GM19023 (cell line): Measurements from ENCODE around the gene SIGLEC14.
"Not testable (repeated sequence)": the region's sequence is repeated elsewhere in the genome, so short reads cannot be mapped to it uniquely, and the experiment has no call there.

Experiments used
- ATAC-seq: cut with Tn5 transposase; IDR thresholded peaks from one replicate; pipeline ENCODE4 v1.9.1; 2021; ENCODE audit warnings: mild to moderate bottlenecking, moderate library complexity; ENCODE audit not compliant: unreplicated experiment

Gene SIGLEC14

DNA sequence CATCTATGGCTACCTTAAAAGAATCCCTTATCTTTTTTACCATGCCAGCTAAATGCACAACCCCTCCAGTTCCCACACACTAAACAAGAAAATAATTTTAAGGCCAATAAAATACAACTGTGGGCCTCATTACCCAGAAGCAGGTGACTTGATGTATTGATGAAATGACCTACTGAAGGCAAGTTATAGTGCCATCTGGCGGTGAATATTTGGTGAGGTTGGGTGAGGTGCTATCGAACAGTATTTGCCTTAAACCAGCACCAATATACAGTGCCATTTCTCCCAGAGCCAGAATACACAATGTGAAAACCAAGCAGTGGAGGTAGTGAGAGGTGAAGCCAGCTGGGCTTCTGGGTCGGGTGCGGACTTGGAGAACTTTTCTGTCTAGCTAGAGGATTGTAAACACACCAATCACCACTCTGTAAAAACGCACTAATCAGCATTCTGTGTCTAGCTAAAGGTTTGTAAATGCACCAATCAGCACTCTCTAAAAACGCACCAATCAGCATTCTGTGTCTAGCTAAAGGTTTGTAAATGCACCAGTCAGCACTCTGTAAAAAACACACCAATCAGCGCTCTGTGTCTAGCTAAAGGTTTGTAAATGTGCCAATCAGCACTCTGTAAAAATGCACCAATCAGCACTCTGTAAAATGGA, 29.4 kb upstream of the SIGLEC14 start:
- ATAC-seq, result not testable (repeated sequence)

DNA sequence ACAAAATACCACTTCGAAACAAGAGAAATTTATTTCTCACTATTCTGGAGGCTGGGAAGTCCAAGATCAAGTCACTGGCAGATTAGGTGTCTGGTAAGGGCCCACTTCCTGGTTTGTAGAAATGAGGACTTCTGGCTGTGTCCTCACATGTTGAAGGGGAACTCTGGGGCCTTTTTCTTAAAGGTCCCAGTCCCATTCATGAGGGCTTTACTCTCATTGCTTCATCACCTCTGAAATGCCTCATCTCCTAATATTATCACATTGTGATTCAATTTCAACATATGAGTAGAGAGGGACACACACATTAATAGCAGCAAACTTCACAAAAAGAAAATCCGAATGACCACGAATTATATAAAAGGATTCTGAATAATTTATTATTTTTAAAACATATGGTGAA, 21.6 kb upstream of the SIGLEC14 start:
- no peak for ATAC-seq

DNA sequence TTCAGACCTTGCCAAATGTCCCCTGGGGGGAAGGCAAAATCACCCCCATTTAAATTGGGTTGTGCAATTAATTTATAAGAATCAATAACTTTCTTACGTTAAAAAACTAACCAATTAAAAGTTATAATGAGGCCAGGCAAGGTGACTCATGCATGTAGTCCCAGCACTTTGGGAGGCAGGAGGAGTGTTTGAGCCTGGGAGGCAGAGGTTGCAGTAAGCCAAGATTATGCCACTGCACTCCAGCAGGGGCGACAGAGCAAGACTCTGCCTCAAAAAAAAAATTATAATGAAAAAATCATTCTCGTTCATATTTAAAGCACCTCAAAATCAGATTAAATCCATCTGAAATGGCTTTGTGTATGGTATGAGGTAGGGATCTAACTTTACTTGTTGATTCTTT, 18.4 kb upstream of the SIGLEC14 start:
- no peak for ATAC-seq

DNA sequence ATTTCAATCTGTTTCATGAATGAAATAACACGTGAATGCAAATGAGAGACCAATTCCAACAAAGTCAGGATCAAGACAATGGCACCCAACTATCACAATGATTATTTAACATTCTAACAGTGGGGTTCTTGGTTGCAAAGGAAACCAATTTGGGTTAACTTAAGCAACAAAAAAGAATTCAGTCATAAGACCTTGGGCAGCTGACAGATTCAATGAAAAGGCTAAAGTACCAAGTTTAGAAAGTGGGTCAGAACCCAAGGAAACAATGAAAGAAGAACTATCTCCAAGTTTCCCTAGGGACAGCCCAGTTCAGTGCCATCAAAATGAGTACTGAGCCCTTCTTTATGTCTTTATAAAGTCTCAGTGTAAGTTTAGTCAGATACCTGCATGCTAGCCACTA, 17.5 kb upstream of the SIGLEC14 start:
- no peak for ATAC-seq

DNA sequence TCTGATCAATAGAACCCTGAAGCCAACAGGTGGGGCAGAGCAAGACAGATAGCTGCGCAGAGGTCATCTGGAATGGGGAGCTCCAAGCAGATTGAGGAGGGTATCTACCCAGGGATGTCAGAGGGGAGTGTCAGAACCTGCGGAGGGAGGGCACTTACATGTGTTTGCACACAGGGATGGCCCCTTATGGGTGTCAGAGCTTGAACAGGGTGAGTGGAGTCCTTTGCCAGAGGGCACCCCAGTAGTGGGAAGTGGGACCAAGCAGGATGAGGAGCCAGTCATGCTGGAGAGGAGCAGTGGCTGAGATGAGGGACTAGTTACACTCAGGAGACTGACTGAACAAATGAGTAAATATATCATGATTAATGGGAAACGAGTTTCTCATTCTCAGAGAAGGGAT, 17.0 kb upstream of the SIGLEC14 start:
- ATAC-seq, result no peak

DNA sequence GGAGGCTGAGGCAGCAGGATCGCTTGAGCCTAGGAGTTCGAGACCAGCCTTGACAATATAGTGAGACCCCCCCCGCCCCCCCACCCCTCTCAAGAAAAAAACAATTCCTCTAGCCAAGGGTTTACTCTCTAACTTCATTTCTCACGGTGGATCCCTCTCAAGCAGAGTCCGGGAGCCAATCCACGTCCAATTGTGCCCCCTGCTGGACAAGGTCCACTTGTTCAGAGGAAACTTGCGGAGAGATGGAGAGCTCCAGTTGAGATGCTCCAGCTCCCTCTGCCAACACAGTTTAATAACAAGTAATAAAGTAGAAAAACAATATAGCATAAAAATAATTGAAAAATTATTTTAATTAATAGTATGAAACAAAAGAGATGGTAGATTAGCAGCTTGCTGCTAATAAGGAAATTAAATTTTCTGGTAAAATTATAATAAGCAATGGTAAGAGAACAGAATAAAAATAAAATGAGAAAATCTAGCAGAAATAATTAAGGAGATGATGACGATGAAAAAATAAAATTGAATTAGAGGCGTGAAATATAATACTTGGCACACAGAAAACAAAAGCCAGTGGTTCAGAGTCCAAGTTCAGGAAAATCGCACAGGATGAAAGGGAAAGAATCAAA, 14.5 kb upstream of the SIGLEC14 start:
- ATAC-seq, result no peak

DNA sequence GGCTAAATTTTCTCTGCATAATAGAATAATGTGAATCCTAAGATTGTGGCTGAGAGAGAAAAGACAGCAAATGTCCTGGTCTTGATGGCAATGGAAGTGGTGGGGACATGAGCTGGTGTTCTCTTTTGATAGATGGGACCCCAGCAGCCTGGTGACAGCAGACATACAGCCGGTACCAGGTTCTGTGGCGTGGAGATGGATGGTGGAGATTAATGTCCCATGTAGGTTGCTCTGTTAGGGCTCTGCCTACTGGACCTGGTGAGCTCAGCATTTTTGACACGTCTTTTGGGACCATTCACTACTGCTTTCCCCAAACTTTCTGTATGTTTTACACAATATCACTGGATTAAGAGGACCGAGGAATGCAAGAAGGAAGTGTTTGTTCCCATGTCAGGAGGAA, 8.2 kb upstream of the SIGLEC14 start:
- no peak for ATAC-seq

DNA sequence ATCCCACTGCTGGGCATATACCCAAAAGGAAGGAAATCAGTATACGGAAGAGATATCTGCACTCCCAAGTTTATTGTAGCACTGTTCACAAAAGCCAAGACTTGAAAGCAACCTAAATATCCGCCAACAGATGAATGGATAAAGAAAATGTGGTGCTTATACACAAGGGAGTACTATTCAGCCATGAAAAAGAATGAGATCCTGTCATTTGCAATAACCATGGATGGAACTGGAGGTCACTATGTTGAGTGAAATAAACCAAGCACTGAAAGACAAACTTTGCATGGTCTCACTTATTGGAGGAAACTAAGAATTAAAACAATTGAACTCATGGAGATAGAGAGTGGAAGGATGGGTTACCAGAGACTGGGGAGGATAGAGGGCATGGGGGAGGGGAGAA, 6.5 kb upstream of the SIGLEC14 start:
- ATAC-seq, result no peak

DNA sequence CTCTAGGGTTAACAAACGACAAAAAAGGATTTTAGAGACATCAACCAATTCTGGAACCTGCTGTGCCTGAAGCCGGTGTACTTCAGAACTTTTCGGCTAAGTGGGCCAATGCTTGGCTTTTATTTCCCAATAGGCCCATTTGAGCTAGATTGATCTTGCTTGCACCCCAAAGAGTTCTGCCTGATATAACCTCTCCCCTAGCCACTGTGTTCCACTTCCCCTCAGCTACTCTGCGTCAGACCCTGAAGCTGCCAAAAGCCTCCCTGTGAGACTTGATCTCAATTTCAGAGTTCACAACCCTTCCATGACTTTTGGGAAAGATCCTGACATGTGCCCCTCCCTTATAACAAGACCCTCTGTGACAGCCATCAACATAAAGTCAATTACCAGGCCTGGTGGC, 5.6 kb upstream of the SIGLEC14 start:
- ATAC-seq, result no peak

DNA sequence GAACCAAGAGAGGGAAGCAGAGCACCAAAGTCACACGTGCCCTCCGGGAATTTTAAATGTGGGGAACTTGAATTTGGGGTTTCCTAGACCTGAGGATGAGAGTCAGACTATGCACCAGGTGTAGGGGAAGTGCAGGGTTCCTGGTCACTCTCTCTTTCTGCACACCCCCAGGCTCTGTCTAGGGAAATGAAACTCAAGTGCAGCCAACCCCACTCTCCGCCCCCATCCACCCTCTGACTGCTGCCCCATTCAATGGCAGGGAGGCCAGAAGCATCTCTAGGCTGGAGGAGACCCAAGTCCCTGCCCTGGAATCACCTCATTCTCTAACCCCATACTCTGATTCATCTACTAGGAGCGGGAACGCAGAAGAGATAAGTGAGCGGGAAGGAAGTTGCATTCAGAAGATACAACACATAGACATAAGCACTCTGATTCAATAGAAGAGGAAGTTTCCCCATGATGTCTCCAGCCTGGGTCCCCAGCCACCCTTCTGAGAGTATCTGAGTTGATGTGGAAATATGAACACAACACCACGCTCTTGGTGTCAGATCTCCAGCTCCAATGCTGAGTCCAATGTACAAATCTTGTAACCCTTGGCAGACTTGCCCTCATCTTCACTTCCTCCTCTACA, 4.7 kb upstream of the SIGLEC14 start:
- ATAC-seq, result no peak

DNA sequence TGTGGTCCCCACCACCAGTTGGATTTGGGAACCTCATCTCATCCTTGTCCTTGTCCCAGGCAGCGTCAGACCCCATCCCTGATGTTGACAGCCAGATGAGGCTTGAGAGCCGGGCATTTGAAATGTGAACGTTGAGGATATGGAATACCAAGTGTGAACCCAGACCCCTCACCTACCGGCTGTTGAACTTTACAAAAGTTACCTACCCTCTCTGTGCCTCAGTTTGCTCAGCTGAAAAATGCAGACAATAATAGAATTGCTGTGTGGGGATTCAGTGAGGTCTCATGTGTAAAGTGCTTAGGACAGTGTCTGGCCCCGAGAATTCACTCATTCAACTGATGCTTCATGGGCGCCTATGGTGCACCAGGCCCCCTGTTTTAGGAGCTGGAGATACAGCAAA, 693 bp upstream of the SIGLEC14 start:
- no peak for ATAC-seq

DNA sequence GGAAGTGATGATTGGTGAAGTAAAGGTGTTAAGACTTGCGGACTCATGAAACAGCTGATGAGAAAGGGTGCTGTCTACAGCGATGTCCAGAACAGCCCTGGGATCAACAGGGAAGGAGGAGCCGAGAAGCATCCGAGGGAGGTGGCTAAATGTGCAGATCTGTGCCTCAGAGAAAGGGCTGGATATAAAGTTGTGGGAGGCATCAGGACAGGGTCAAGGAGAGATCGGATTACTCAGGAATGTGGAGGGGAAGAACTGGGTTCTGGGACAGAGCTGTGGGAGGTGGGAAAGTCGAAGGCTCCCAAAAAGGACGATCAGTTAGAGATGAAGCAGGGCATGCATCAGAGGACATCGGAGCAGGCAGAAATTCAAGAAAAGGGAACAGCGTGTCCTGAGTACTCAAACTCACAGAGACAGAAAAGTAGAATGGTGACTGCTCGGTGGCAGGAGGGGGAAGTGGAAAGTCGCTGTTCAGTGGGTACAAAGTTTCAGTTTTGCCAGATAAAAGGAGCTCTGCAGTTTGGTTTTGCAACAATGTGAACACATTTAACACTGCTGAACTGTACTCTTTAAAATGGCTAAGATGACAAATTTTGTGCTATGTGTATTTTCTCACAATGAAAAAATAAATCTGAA, 1.9 kb downstream of the SIGLEC14 start:
- no peak for ATAC-seq

DNA sequence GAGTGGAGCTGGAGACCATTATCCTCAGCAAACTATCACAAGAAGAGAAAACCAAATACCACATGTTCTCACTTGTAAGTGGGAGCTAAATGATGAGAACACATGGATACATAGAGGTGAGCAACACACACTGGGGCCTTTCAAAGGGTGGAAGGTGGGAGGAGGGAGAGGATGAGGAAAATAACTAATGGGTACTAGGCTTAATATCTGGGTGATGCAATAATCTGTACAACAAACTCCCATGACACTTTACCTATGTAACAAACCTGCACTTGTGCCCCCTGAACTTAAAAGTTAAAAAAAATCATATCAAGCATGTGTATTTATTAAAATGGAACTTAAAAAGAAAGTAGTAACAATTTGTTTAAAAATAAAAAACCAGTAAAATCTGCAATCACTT, 5.0 kb downstream of the SIGLEC14 start:
- ATAC-seq, result no peak

DNA sequence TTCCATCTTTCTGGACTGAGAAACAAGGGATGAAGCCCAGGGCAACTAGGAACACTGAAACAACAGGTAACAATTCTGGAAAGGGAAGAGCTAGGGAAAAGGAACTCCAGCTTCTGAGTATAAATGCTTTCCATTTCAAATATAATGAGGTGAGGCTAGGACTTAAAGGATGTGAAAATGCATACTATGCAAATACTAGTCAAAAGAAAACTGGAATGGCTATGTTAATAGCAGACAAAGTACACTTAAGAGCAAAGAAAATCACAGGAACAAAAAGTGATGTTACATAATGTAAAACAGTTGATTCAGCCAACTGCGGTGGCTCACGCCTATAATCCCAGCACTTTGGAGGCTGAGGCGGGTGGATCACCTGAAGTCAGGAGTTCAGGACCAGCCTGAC, 6.2 kb downstream of the SIGLEC14 start:
- ATAC-seq, result no peak

DNA sequence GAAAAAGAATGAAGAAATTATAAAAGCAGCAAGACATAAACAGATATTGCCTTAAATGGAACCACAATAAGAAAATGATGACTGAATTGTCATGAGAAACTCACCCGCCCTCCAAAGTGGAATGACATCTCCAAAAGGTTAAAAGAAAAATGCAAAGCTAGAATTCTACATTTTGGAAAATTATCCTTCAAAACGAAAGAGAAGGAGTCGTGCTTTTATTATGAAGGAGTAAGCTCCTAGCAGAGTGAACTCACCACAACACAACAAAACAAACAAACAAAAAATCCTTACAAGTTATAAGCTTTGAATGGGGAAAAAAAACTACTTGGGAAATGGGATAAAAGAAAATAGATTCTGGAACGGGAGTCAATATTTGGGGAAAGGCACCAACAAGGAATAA, 6.7 kb downstream of the SIGLEC14 start:
- ATAC-seq, result no peak

DNA sequence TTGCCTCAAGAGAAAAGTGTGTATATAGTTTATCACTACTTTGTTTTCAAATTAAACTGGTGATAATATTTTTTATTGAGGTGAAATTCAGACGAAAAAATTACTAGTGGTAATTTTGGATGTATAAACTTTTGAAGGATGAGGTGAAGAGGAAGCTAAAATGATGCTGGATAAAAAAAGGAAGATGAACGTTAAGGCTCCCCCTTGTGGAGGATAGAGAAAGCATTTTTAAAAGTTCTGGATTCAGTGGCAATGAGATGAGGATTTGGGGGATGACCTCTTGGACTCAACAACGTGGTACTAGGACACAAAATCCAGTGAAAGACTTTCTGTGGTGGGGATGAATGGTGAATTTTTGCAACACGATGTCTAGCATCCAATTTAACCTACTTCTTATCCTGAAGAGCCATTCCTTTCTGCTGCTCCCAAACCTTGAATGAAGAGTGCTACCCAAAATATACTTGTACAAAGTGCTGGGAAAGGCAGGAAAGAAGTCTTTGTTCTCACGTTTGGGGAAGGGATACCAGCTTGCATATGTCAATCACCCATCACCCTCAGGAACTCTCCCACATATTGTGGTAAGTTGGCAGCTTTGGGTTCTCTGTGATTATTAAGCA, 9.2 kb downstream of the SIGLEC14 start:
- ATAC-seq, result no peak

DNA sequence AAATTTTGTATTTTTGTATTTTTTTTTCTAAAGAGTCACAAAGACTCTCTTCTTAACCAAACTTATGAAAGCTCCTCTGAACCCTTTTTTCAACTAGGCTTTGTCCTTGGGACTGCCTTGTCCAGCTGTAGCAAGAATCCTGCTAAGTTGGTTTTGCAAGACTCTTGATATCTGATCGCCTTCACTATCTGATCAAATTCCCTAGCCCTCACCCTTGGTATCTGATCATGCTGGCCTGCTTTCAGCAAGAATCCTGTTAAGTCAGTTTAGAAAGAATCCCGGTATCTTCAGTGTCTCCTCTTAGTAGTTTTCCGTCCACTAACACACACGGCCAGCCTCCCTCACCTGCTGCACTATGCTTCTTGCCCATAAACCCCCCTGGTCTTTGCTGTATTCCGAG, 14.5 kb downstream of the SIGLEC14 start:
- no peak for ATAC-seq

DNA sequence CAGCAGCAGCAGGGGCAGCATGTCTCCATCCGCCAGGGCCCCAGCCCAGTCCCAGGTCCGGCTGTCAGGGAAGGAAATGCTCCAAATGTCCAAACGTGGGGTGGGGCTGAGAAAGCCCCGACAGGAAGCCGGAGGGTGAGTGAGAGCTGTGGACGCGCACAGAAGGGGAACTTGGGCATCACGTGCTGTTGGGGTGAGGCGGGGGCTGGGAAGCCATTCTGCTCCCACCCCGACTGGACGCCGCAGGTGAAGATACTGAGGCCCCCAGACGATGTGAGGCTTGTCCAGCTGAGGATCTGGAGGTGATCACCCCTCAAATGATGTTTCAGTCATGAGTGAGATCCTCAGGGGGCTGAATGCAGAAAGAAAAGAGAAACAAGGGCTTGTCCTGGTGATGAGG, 16.3 kb downstream of the SIGLEC14 start, which contains the start of gene SIGLEC5:
TSS of gene SIGLEC5 (minus strand) at position 87 of the 400 bp plus-strand sequence. CDS start at position 21, 66 bp downstream.
- not testable (repeated sequence) for ATAC-seq

DNA sequence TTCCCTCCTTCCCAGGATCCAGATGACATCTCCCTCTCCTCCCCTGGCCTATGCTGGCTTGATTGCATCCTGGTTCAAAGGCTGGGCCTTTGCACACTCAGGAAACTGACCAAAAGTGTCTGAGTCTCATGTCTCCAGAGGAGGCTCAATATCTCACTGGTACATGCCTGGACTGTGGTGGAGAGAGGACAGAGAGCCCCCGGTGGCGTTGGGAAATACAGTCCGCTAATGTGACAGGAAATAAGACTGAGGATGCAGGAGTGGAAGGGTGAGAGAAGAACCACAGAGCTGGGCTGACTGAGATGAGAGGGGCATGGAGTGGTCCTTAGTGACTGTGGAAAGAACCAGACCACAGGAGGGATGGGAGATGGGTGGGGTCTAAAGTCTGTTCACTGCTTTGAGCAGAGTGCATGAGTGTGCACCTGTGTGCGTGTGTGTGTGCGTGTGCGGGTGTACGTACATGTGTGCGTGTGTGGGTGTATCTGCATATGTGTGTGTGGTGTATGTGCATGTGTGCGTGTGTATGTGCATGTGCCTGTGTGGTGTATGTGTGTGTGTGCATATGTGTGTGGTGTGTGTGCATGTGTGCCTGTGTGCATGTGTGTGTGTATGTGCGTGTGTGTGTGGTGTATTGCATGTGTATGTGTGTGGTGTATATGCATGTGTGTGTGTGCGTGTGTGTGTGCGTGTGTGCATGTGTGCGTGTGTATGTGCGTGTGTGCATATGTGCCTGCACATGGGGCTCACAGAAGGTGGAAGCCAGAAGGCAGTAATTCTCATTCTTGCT, 18.3 kb downstream of the SIGLEC14 start:
- no peak for ATAC-seq

DNA sequence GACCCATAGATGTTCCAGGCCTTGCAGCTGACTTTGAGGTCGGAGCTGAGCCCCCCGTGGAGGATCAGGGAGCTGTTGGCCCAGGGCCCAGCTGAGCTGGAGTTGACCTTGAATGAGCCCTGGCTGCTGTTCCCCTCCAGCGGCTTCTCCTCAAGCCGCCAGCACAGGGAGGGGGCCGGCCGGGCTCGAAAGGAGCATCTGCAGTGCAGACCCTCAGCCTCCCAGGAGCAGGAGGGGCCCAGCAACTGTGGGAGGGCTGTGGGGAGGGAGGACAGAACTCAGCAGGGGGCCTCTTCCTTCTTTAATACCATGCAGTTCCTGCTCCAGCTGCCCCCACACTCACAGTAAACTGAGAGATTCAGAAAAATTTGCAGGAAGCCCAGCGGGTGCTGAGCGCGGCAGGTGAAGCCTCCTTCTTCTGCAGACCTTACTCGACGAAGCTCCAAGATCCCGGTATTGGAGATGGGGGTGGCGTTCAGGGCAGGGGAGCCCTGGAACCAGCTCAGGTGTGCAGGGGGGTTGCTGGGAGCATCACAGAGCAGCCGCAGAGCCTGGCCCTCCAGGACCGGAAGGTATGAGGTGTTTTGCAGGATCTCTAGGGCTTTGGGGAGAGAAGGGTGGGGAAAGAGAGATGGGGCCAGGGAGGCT, 19.0 kb downstream of the SIGLEC14 start:
- no peak for ATAC-seq
